Measurements from ENCODE around the gene MEIOSIN.
"Not testable (repeated sequence)": the region's sequence is repeated elsewhere in the genome, so short reads cannot be mapped to it uniquely, and the experiment has no call there.

The MEIOSIN gene

GRCh38 chr19:45739498-45740439 lies 6.5 kb downstream of the MEIOSIN start:
- no peaks in the 10 kb centered on the region for H3K4me1 Mint-ChIP-seq
- no peak overlapping the region for H3K27ac Mint-ChIP-seq (ENCODE audit: low read depth)
- no peaks in the 10 kb centered on the region for H3K9me3 Mint-ChIP-seq
- H3K36me3 Mint-ChIP-seq (ENCODE audit: insufficient read depth), result peaks cover 1% of the 10 kb centered on the region
- DNase-seq (ENCODE audit: low spot score in 2 of 2) (no peak), ATAC-seq (replicated peaks; ENCODE audit: extremely low read depth, poor library complexity, severe bottlenecking) (no peak)
- H3K27me3 Mint-ChIP-seq, result peaks cover 21% of the 10 kb centered on the region
- no peak overlapping the region for H3K4me3 Mint-ChIP-seq

- H3K4me3 Mint-ChIP-seq, result no peak overlapping the region
- DNase-seq (ENCODE audit: low spot score in 2 of 2), result no peak
- peaks cover 34% of the 10 kb centered on the region for H3K27me3 Mint-ChIP-seq
- no peaks in the 10 kb centered on the region for H3K4me1 Mint-ChIP-seq
- H3K9me3 Mint-ChIP-seq, result no peaks in the 10 kb centered on the region
- peaks cover 3% of the 10 kb centered on the region for H3K36me3 Mint-ChIP-seq (ENCODE audit: insufficient read depth)
- no peak for ATAC-seq (replicated peaks; ENCODE audit: extremely low read depth, poor library complexity, severe bottlenecking)
- H3K27ac Mint-ChIP-seq (ENCODE audit: low read depth), result no peak overlapping the region
These were observed 9.7 kb downstream of the MEIOSIN start for GRCh38 chr19:45742969-45743368.

GRCh38 chr19:45745606-45746005 lies 12.4 kb downstream of the MEIOSIN start:
- no peaks in the 10 kb centered on the region for H3K4me1 Mint-ChIP-seq
- H3K27me3 Mint-ChIP-seq, result peaks cover 30% of the 10 kb centered on the region
- no peak for DNase-seq (ENCODE audit: low spot score in 2 of 2)
- H3K9me3 Mint-ChIP-seq, result no peaks in the 10 kb centered on the region
- H3K36me3 Mint-ChIP-seq (ENCODE audit: insufficient read depth), result peaks cover 3% of the 10 kb centered on the region
- no peak for ATAC-seq (replicated peaks; ENCODE audit: extremely low read depth, poor library complexity, severe bottlenecking)
- no peak overlapping the region for H3K4me3 Mint-ChIP-seq
- H3K27ac Mint-ChIP-seq (ENCODE audit: low read depth), result no peak overlapping the region

- ATAC-seq (replicated peaks; ENCODE audit: extremely low read depth, poor library complexity, severe bottlenecking), result no peak
- Mint-ChIP-seq H3K9me3 (no peaks in the 10 kb centered on the region), H3K36me3 (ENCODE audit: insufficient read depth) (peaks cover 3% of the 10 kb centered on the region), H3K4me1 (no peaks in the 10 kb centered on the region), H3K4me3 (no peak overlapping the region), H3K27ac (ENCODE audit: low read depth) (no peak overlapping the region), H3K27me3 (peaks cover 30% of the 10 kb centered on the region)
- no peak for DNase-seq (ENCODE audit: low spot score in 2 of 2)
These were observed 13.6 kb downstream of the MEIOSIN start for GRCh38 chr19:45746866-45747265.

- peaks cover 26% of the 10 kb centered on the region for H3K27me3 Mint-ChIP-seq
These were observed 14.3 kb downstream of the MEIOSIN start for GRCh38 chr19:45747513-45747912.

GRCh38 chr19:45751483-45751882 lies 18.2 kb downstream of the MEIOSIN start:
- H3K36me3 Mint-ChIP-seq (ENCODE audit: insufficient read depth); H3K27ac Mint-ChIP-seq (ENCODE audit: low read depth); DNase-seq (ENCODE audit: low spot score in 2 of 2); ATAC-seq (replicated peaks; ENCODE audit: extremely low read depth, poor library complexity, severe bottlenecking); H3K4me3 Mint-ChIP-seq; H3K4me1 Mint-ChIP-seq; H3K9me3 Mint-ChIP-seq: not testable (repeated sequence)
- peaks cover 10% of the 10 kb centered on the region for H3K27me3 Mint-ChIP-seq

More at GRCh38 chr19:45747513-45747912, 14.3 kb downstream of the MEIOSIN start:
- H3K9me3 Mint-ChIP-seq, result no peaks in the 10 kb centered on the region
- H3K4me1 Mint-ChIP-seq, result no peaks in the 10 kb centered on the region
- no peak overlapping the region for H3K4me3 Mint-ChIP-seq
- peaks cover 3% of the 10 kb centered on the region for H3K36me3 Mint-ChIP-seq (ENCODE audit: insufficient read depth)
- no peak for ATAC-seq (replicated peaks; ENCODE audit: extremely low read depth, poor library complexity, severe bottlenecking)
- no peak overlapping the region for H3K27ac Mint-ChIP-seq (ENCODE audit: low read depth)
- no peak for DNase-seq (ENCODE audit: low spot score in 2 of 2)

GRCh38 chr19:45752639-45753038 lies 19.4 kb downstream of the MEIOSIN start:
- Mint-ChIP-seq H3K4me1 (no peaks in the 10 kb centered on the region), H3K9me3 (no peaks in the 10 kb centered on the region), H3K4me3 (no peak overlapping the region), H3K27ac (ENCODE audit: low read depth) (no peak overlapping the region), H3K36me3 (ENCODE audit: insufficient read depth) (no peaks in the 10 kb centered on the region), H3K27me3 (peaks cover under 1% of the 10 kb centered on the region)
- DNase-seq (ENCODE audit: low spot score in 2 of 2) (no peak), ATAC-seq (replicated peaks; ENCODE audit: extremely low read depth, poor library complexity, severe bottlenecking) (no peak)

GRCh38 chr19:45753548-45753947 lies 20.3 kb downstream of the MEIOSIN start:
- ATAC-seq (replicated peaks; ENCODE audit: extremely low read depth, poor library complexity, severe bottlenecking), result no peak
- no peak overlapping the region for H3K4me3 Mint-ChIP-seq
- no peaks in the 10 kb centered on the region for H3K27me3 Mint-ChIP-seq
- no peaks in the 10 kb centered on the region for H3K4me1 Mint-ChIP-seq
- no peaks in the 10 kb centered on the region for H3K36me3 Mint-ChIP-seq (ENCODE audit: insufficient read depth)
- H3K27ac Mint-ChIP-seq (ENCODE audit: low read depth), result no peak overlapping the region
- H3K9me3 Mint-ChIP-seq, result no peaks in the 10 kb centered on the region
- DNase-seq (ENCODE audit: low spot score in 2 of 2), result no peak

- no peaks in the 10 kb centered on the region for H3K27me3 Mint-ChIP-seq
- no peak overlapping the region for H3K27ac Mint-ChIP-seq (ENCODE audit: low read depth)
- no peak overlapping the region for H3K4me3 Mint-ChIP-seq
- no peak for ATAC-seq (replicated peaks; ENCODE audit: extremely low read depth, poor library complexity, severe bottlenecking)
- no peak for DNase-seq (ENCODE audit: low spot score in 2 of 2)
- no peaks in the 10 kb centered on the region for H3K9me3 Mint-ChIP-seq
- H3K36me3 Mint-ChIP-seq (ENCODE audit: insufficient read depth), result no peaks in the 10 kb centered on the region
- no peaks in the 10 kb centered on the region for H3K4me1 Mint-ChIP-seq
These were observed 21.1 kb downstream of the MEIOSIN start for GRCh38 chr19:45754323-45754722.

GRCh38 chr19:45757695-45758094 lies 24.5 kb downstream of the MEIOSIN start:
- Mint-ChIP-seq H3K36me3 (ENCODE audit: insufficient read depth) (no peaks in the 10 kb centered on the region), H3K4me3 (no peak overlapping the region), H3K9me3 (no peaks in the 10 kb centered on the region), H3K27me3 (no peaks in the 10 kb centered on the region), H3K27ac (ENCODE audit: low read depth) (no peak overlapping the region), H3K4me1 (no peaks in the 10 kb centered on the region)
- ATAC-seq (replicated peaks; ENCODE audit: extremely low read depth, poor library complexity, severe bottlenecking), result no peak
- DNase-seq (ENCODE audit: low spot score in 2 of 2), result no peak

GRCh38 chr19:45758921-45759320 lies 25.7 kb downstream of the MEIOSIN start:
- H3K4me3 Mint-ChIP-seq, result no peak overlapping the region
- DNase-seq (ENCODE audit: low spot score in 2 of 2) (no peak), ATAC-seq (replicated peaks; ENCODE audit: extremely low read depth, poor library complexity, severe bottlenecking) (no peak)
- H3K36me3 Mint-ChIP-seq (ENCODE audit: insufficient read depth), result no peaks in the 10 kb centered on the region
- no peaks in the 10 kb centered on the region for H3K27me3 Mint-ChIP-seq
- H3K9me3 Mint-ChIP-seq, result no peaks in the 10 kb centered on the region
- no peak overlapping the region for H3K27ac Mint-ChIP-seq (ENCODE audit: low read depth)
- H3K4me1 Mint-ChIP-seq, result no peaks in the 10 kb centered on the region

- Mint-ChIP-seq H3K4me3 (no peak overlapping the region), H3K36me3 (ENCODE audit: insufficient read depth) (peaks cover 2% of the 10 kb centered on the region), H3K27me3 (peaks cover 8% of the 10 kb centered on the region)
These were observed 28.5 kb downstream of the MEIOSIN start for GRCh38 chr19:45761714-45762113.

GRCh38 chr19:45762870-45763631 lies 29.8 kb downstream of the MEIOSIN start:
- H3K4me1 Mint-ChIP-seq, result no peaks in the 10 kb centered on the region
- peaks cover 5% of the 10 kb centered on the region for H3K36me3 Mint-ChIP-seq (ENCODE audit: insufficient read depth)
- ATAC-seq (replicated peaks; ENCODE audit: extremely low read depth, poor library complexity, severe bottlenecking) (no peak), DNase-seq (ENCODE audit: low spot score in 2 of 2) (no peak)
- no peak overlapping the region for H3K4me3 Mint-ChIP-seq
- no peaks in the 10 kb centered on the region for H3K9me3 Mint-ChIP-seq
- peaks cover 8% of the 10 kb centered on the region for H3K27me3 Mint-ChIP-seq
- no peak overlapping the region for H3K27ac Mint-ChIP-seq (ENCODE audit: low read depth)

More at GRCh38 chr19:45761714-45762113, 28.5 kb downstream of the MEIOSIN start:
- Mint-ChIP-seq H3K27ac (ENCODE audit: low read depth) (no peak overlapping the region), H3K9me3 (no peaks in the 10 kb centered on the region), H3K4me1 (no peaks in the 10 kb centered on the region)
- no peak for ATAC-seq (replicated peaks; ENCODE audit: extremely low read depth, poor library complexity, severe bottlenecking)
- DNase-seq (ENCODE audit: low spot score in 2 of 2), result no peak
